RWPE1 (cell line): Measurements from ENCODE around the gene WLS.
A peak's percentile ranks its signal among the peaks of the same experiment; 100 is the strongest.
"Not testable (repeated sequence)": the region's sequence is repeated elsewhere in the genome, so short reads cannot be mapped to it uniquely, and the experiment has no call there.

Experiments
- CTCF ChIA-PET: fragments of 350-600 bp; sonication (Branson Sonifier 250); formaldehyde crosslinking; extraction: SDS; loops from one replicate; lab custom pipeline; 2021; lab: Yijun Ruan, JAX
- POLR2A ChIA-PET: fragments of 400-600 bp; formaldehyde crosslinking; extraction: SDS; loops from one replicate; lab custom pipeline; 2020; ENCODE audit warnings: antibody characterized with exemption; ENCODE audit not compliant: low non-redundant PET; lab: Yijun Ruan, JAX
- DNase-seq: peaks from one replicate; pipeline ENCODE4 v3.0.0; 2012; ENCODE audit warnings: low spot score
- H3K27ac ChIP-seq: fragments of 450-650 bp; 2 replicates; pipeline ENCODE4 v1.5.1; 2017
- TF ChIP-seq, protein P1 (sequence below): fragments of 450-650 bp; conservative IDR thresholded peaks from 2 replicates; pipeline ENCODE4 v1.5.1; 2017; ENCODE audit warnings: low read depth, mild to moderate bottlenecking

Gene WLS

DNA sequence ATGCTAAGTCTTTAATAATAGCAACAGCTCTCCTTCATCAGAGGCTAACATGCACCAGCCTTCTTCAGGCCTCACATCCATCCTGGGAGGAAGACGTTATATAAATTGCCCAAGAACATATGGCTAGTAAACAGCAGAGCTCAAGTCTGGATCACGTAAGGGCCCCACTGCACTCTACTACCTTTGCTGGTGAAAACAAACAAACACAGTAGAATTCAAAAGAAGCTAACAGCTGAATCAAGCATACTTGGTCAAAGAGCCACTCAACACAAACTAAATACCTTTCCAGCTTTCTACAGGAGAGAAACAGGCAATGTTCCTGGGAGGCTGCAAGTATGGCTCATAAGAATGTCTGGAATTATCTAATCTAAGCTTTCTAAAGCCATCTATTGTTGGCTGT lies 66.0 kb downstream of the WLS start:
- TF ChIP-seq, protein P1, sequence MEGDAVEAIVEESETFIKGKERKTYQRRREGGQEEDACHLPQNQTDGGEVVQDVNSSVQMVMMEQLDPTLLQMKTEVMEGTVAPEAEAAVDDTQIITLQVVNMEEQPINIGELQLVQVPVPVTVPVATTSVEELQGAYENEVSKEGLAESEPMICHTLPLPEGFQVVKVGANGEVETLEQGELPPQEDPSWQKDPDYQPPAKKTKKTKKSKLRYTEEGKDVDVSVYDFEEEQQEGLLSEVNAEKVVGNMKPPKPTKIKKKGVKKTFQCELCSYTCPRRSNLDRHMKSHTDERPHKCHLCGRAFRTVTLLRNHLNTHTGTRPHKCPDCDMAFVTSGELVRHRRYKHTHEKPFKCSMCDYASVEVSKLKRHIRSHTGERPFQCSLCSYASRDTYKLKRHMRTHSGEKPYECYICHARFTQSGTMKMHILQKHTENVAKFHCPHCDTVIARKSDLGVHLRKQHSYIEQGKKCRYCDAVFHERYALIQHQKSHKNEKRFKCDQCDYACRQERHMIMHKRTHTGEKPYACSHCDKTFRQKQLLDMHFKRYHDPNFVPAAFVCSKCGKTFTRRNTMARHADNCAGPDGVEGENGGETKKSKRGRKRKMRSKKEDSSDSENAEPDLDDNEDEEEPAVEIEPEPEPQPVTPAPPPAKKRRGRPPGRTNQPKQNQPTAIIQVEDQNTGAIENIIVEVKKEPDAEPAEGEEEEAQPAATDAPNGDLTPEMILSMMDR, result no peak
- H3K27ac ChIP-seq, result no peak overlapping the region
- DNase-seq, result no peak
- POLR2A ChIA-PET, result no interaction called here
- CTCF ChIA-PET, result no interaction called here

DNA sequence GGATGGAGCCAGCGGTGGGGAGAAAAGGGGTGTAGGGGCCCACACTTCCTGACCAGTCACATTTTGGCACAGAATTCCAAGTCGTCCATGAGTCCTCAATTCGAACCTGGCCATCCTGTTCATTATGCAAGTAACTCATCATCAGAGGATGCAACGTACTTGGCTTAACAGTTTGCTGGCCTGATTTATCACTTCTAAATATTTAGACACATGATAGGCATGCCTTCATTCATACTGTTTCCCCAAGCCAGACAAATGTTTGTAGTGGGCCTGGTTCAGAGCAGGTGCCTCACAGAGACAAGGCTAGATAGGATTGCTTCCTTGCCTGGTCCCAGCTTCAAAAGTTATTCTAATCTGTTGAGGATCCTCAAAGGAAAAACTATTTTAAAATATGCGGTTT lies 66.7 kb downstream of the WLS start:
- H3K27ac ChIP-seq, result no peak overlapping the region
- ChIA-PET POLR2A (no interaction called here), CTCF (no interaction called here)
- TF ChIP-seq, protein P1, result no peak
- DNase-seq, result no peak

DNA sequence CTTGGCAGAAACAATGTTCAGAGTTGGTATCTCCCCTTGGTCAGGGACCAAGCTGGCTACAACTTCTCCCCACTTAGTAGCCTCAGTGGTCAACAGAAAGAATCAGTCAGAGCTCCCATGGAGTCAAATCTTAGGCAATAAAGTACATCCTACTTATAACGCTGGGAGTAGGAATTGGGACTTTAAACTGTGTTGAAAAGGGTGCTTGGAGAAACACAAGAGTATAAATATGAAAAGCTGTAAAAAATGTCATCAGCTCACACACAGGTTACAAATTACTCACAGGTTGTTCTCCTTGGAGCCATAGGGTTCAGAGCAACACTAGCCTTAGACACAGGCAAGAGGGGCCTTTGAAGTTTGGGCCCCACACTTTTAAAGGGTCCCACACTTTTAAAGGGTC lies 67.4 kb downstream of the WLS start:
- H3K27ac ChIP-seq, result no peak overlapping the region
- ChIA-PET CTCF (no interaction called here), POLR2A (no interaction called here)
- no peak for DNase-seq
- TF ChIP-seq, protein P1, result no peak

DNA sequence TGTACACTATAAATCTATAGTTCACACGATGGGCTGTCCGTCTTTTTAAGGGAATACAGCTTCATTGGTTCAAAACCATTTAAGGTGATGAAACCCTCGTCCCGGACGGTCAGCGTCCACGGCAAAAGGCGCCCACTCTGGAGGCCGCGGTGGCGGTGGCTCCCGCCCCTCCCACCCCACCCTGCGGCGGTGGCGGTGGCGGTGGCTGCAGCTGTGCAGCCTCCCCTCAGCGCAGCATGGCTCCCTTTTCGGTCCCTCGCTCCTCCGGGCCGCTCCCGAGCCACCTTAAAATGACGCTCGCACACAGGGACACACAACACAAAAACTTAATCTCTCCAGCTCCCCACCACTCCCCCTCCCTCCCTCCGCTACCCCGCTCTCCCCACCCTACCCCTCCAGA lies 69.1 kb downstream of the WLS start:
- TF ChIP-seq, protein P1, result no peak
- no peak for DNase-seq
- ChIA-PET CTCF (no interaction called here), POLR2A (no interaction called here)
- H3K27ac ChIP-seq, result no peak overlapping the region

DNA sequence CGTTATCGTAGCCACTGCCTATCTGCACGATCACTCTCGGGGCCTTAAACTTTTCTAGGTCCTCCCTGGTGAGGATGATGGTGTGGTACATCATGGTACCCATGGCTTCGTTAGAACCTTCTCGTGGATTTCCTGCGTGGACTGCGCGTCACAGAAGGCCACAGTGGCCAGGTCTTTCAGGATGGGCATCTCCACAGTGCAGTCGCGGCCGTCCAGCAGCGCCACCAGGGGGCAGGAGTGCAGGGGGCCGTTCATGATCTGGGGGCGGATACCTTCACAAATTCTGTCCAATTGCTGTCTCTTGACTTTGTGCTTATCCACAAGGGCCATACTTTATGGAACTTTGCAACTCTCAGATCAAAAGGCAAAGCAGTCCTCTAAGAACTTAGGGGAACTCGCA lies 69.6 kb downstream of the WLS start:
- ChIA-PET CTCF (interaction anchor here (0.6 kb wide), 1 partner anchor 12 kb away, joined by 3 read pairs; no protein-coding TSS in a partner anchor), POLR2A (no interaction called here)
- TF ChIP-seq, protein P1, result peak; percentile 12; the same call in 1 of the 2 replicates
- no peak overlapping the region for H3K27ac ChIP-seq
- no peak for DNase-seq

DNA sequence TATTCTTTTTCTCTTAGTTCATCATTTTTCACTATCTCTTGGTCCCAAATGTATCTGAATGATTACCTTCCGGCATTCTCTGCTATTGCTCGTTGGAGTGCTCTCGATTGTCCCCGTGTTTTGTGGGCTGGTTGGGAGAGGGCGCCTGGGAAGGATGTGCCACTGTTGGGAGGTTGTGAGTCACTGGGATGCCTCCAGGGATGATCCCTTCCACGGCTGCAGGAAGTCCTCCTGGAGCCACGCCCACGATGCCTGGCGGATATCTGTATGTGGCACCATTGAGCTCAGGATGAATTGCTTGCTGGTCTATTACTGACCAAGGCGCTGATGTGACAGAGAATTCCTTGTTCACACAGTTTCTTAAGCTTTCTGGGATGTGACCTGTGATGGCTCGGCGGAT lies 70.7 kb downstream of the WLS start:
- CTCF ChIA-PET, H3K27ac ChIP-seq, DNase-seq, POLR2A ChIA-PET: not testable (repeated sequence)

DNA sequence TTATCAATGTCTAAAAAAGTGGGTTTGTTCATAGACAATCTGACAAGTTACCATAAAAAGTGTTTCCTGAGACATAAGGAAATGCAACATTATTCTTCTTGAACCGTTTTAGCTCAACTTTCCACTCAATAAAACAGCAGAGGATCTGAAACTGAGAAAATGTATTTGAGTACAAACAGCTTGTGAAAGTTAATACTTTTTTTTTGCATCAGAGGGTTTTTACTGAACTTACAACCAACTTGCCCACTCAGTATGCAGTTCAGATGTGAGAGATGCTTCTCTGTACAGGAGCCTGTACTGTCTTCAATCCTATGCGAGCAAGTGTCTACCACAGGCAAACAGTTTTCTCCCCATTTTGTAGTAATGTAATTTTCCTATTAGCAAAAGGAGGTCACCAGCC lies 71.4 kb downstream of the WLS start:
- CTCF ChIA-PET, POLR2A ChIA-PET: not testable (repeated sequence)

DNA sequence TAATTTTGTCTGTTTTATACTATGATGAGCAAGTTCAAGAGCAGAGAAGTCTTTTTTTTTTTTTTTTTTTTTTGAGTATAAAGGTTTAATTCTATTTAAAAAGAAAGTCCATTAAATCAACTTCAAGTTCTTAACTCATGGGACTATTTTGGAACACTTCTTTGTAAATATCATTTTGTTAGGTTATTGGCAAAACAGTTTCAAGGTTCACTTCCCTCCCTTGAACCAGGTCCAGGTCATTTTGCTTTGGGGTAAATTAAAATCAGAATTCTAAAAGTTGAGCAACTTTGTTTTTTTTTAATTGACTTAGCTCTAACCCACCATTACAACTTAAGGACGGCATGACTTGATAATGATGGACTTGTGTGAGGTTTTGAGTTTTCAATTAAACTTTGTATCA lies 72.3 kb downstream of the WLS start:
- H3K27ac ChIP-seq, result no peak overlapping the region
- ChIA-PET POLR2A (no interaction called here), CTCF (no interaction called here)
- DNase-seq, result no peak
- TF ChIP-seq, protein P1, result no peak

More for the DNA sequence above, 71.4 kb downstream of the WLS start:
- DNase-seq, H3K27ac ChIP-seq: not testable (repeated sequence)
